22Rv1 (cell line): Measurements from ENCODE around the gene FLCN.

Experiments
- H3K27ac ChIP-seq: fragments of 450-650 bp; 2 replicates; pipeline ENCODE4 v1.5.1; 2017
- CTCF ChIP-seq: fragments of 450-650 bp; IDR thresholded peaks from 2 replicates; pipeline ENCODE4 v1.5.1; 2017; ENCODE audit warnings: mild to moderate bottlenecking
- ZFX ChIP-seq: fragments of 450-650 bp; IDR thresholded peaks from 2 replicates; pipeline ENCODE4 v1.6.1; 2017; ENCODE audit warnings: antibody characterized with exemption, borderline replicate concordance

Gene FLCN

GRCh38 chr17:17170346-17170985, 66.5 kb downstream of the FLCN start:
- no peak overlapping the region for H3K27ac ChIP-seq
- TF ChIP-seq ZFX, result no peak
- no peak for TF ChIP-seq CTCF

GRCh38 chr17:17169396-17169795, 67.6 kb downstream of the FLCN start:
- H3K27ac ChIP-seq, result no peak overlapping the region
- TF ChIP-seq ZFX, result no peak
- TF ChIP-seq CTCF, result no peak

GRCh38 chr17:17168401-17168800, 68.6 kb downstream of the FLCN start:
- TF ChIP-seq CTCF (no peak), ZFX (no peak)
- H3K27ac ChIP-seq, result no peak overlapping the region

- H3K27ac ChIP-seq, result no peak overlapping the region
- TF ChIP-seq CTCF, result no peak
Observed at GRCh38 chr17:17167986-17168385, 69.0 kb downstream of the FLCN start.

- H3K27ac ChIP-seq, result no peak overlapping the region
- TF ChIP-seq CTCF, result no peak
- no peak for TF ChIP-seq ZFX
Observed at GRCh38 chr17:17167356-17167755, 69.6 kb downstream of the FLCN start.

GRCh38 chr17:17166446-17166845, 70.5 kb downstream of the FLCN start:
- no peak overlapping the region for H3K27ac ChIP-seq
- TF ChIP-seq CTCF (no peak), ZFX (no peak)

GRCh38 chr17:17165666-17166308, 71.2 kb downstream of the FLCN start:
- no peak for TF ChIP-seq CTCF
- no peak overlapping the region for H3K27ac ChIP-seq
